HepG2 (cell line): ENCODE data around the gene OGFR. TPM values are rescaled to one million over a fixed set of nuclear protein-coding genes. Genes with fewer than 3 reads are reported as not detected.

Experiments
- ADNP ChIP-seq: sonication (generic); formaldehyde crosslinking; IDR thresholded peaks from 2 replicates; pipeline ENCODE4 v1.4.0; 2020; ENCODE audit warnings: missing genetic modification reagents
- ARID4A ChIP-seq: sonication (generic); formaldehyde crosslinking; IDR thresholded peaks from 2 replicates; pipeline ENCODE4 v1.5.0; 2020; ENCODE audit warnings: mild to moderate bottlenecking, missing genetic modification reagents, borderline replicate concordance
- CENPX ChIP-seq: sonication (generic); formaldehyde crosslinking; IDR thresholded peaks from 2 replicates; pipeline ENCODE4 v1.9.0; 2021; ENCODE audit warnings: mild to moderate bottlenecking, missing genetic modification reagents, moderate library complexity
- GPN1 ChIP-seq: sonication (generic); formaldehyde crosslinking; IDR thresholded peaks from 2 replicates; pipeline ENCODE4 v1.5.1; 2020; ENCODE audit warnings: missing genetic modification reagents, borderline replicate concordance
- IKZF1 ChIP-seq: fragments of 450-650 bp; IDR thresholded peaks from 2 replicates; pipeline ENCODE4 v1.7.1; 2016
- KAT8 ChIP-seq: IDR thresholded peaks from 2 replicates; pipeline ENCODE4 v1.6.1; 2016; ENCODE audit warnings: missing genetic modification reagents, missing compliant biosample characterization
- MYNN ChIP-seq: sonication (generic); formaldehyde crosslinking; IDR thresholded peaks from 2 replicates; pipeline ENCODE4 v1.4.0; 2020; ENCODE audit warnings: mild to moderate bottlenecking, low read depth, missing genetic modification reagents
- TAF15 ChIP-seq: fragments of 200-400 bp; formaldehyde crosslinking; IDR thresholded peaks from one replicate; pipeline ENCODE4 v1.6.1; 2018; ENCODE audit warnings: mild to moderate bottlenecking, low read depth, low read length; ENCODE audit not compliant: poor library complexity, severe bottlenecking
- TBX3 ChIP-seq: fragments of 450-650 bp; IDR thresholded peaks from 2 replicates; pipeline ENCODE4 v1.6.1; 2017; ENCODE audit warnings: antibody characterized with exemption, mild to moderate bottlenecking, inconsistent platforms, borderline replicate concordance
- TRAFD1 ChIP-seq: sonication (generic); formaldehyde crosslinking; IDR thresholded peaks from 2 replicates; pipeline ENCODE4 v1.5.1; 2020; ENCODE audit warnings: missing genetic modification reagents, mild to moderate bottlenecking, borderline replicate concordance
- ZEB1 ChIP-seq: IDR thresholded peaks from 2 replicates; pipeline ENCODE4 v1.6.1; 2012; ENCODE audit warnings: mild to moderate bottlenecking, low read depth, inconsistent platforms; ENCODE audit not compliant: insufficient replicate concordance
- ZFAT ChIP-seq: sonication (generic); formaldehyde crosslinking; conservative IDR thresholded peaks from 2 replicates; pipeline ENCODE4 v1.8.1; 2023; ENCODE audit warnings: missing genetic modification reagents, inconsistent platforms
- ZNF335 ChIP-seq: sonication (generic); formaldehyde crosslinking; IDR thresholded peaks from 2 replicates; pipeline ENCODE4 v1.4.0; 2020; ENCODE audit warnings: missing genetic modification reagents
- ZNF646 ChIP-seq: sonication (generic); formaldehyde crosslinking; IDR thresholded peaks from 2 replicates; pipeline ENCODE4 v1.9.0; 2021; ENCODE audit warnings: mild to moderate bottlenecking, missing genetic modification reagents
- polyA plus RNA-seq, 8 experiments: library from polyadenylated mRNA; depleted of rRNA in 3 of 8; stranded (reverse) in 7 of 8; unstranded in 1 of 8; fragments of >200 nt; fragmentation: Illumina TruSeq in 4 of 8; extraction: Trizol in 4 of 8; gene quantifications; 2 replicates each; pipeline versions ENCODE4 v1.2.1 to v1.2.3, GENCODE V29; 2011 to 2016; ENCODE audit warnings: low read depth in 4 of 8, missing spikeins in 1 of 8, mixed read lengths in 1 of 8; ENCODE audit not compliant: insufficient read depth in 1 of 8
- total RNA-seq, 5 experiments: library from RNA; depleted of rRNA; stranded (reverse); fragments of >200 nt; fragmentation: Illumina TruSeq; extraction: Trizol; gene quantifications; 2 replicates each; pipeline ENCODE4 v1.2.3, GENCODE V29; 2016; ENCODE audit warnings: low read depth in 1 of 5

OGFR gene
- total and polyA plus RNA-seq, 2 of the 13 experiments (the other 11 are each of a cell fraction or from before 2014, with no cell fraction given): 47.7 to 81.8 TPM

- TF ChIP-seq ARID4A (CRISPR knock-in tag) (peak; percentile 12; the same call in 1 of the 2 replicates), ZNF646 (no peak), TBX3 (no peak), MYNN (CRISPR knock-in tag) (no peak), IKZF1 (no peak), GPN1 (CRISPR knock-in tag) (no peak), TRAFD1 (CRISPR knock-in tag) (no peak), ZNF335 (no peak), CENPX (CRISPR knock-in tag) (no peak), ADNP (CRISPR knock-in tag) (no peak), KAT8 (CRISPR knock-in tag) (no peak), ZEB1 (peak; percentile 20), ZFAT (CRISPR knock-in tag) (no peak), TAF15 (no peak)
Observed at GRCh38 chr20:62815066-62815991, 10.7 kb downstream of the OGFR start (continued).
